Measurements from ENCODE around the gene ECM2. TPM values are rescaled to one million over a fixed set of nuclear protein-coding genes. Genes with fewer than 3 reads are reported as not detected.

ECM2 gene
- total and polyA plus RNA-seq, 2 of the 13 experiments (the other 11 are each of a cell fraction or from before 2014, with no cell fraction given), result 0.37 TPM; not detected in 1

- Histone ChIP-seq H3K4me1 (ENCODE audit: insufficient read depth, low read length) (no peaks in the 10 kb centered on the region), H3K9ac (ENCODE audit: insufficient read depth, low read depth, low read length) (no peak overlapping the region), H3K27me3 (ENCODE audit: control insufficient read depth in 1 of 2, insufficient read depth in 2 of 2, low read length in 2 of 2) (no peaks in the 10 kb centered on the region), H3K36me3 (replicated peaks in 1 of 2; ENCODE audit: control insufficient read depth in 1 of 2, insufficient read depth in 2 of 2, low read length in 2 of 2) (no peaks in the 10 kb centered on the region), H3K4me3 (replicated peaks in 1 of 3; ENCODE audit: insufficient read depth in 1 of 3, low read depth in 2 of 3, low read length in 3 of 3) (no peak overlapping the region), H3K79me2 (ENCODE audit: insufficient read depth, low read length) (no peaks in the 10 kb centered on the region), H4K20me1 (ENCODE audit: insufficient read depth, low read length) (no peaks in the 10 kb centered on the region), H3K4me2 (ENCODE audit: low read depth, low read length) (no peak overlapping the region), H3K27ac (ENCODE audit: extremely low read length, insufficient read depth, low read length) (no peak overlapping the region), H2AFZ (ENCODE audit: low read length) (no peak overlapping the region), H3K9me3 (ENCODE audit: low read length) (no peaks in the 10 kb centered on the region)
- TF ChIP-seq ZNF616 (CRISPR knock-in tag; IDR thresholded peaks at IDR 0.05; ENCODE audit: low read depth) (no peak), DR1 (CRISPR knock-in tag; IDR thresholded peaks at IDR 0.05) (no peak), IRF2 (CRISPR knock-in tag; IDR thresholded peaks at IDR 0.05) (no peak), TAF1 (CRISPR knock-in tag; IDR thresholded peaks at IDR 0.05) (no peak), TRIM24 (CRISPR knock-in tag; IDR thresholded peaks at IDR 0.05) (no peak), MED8 (CRISPR knock-in tag; IDR thresholded peaks at IDR 0.05; ENCODE audit: insufficient replicate concordance) (no peak), ZBTB42 (CRISPR knock-in tag; IDR thresholded peaks at IDR 0.05) (no peak), ZNF660 (CRISPR knock-in tag; IDR thresholded peaks at IDR 0.05; ENCODE audit: borderline replicate concordance, low read depth) (no peak)
- intact Hi-C loops (cut with micrococcal nuclease; ENCODE audit: unreplicated experiment), result no loop called here
- DNase-seq (ENCODE audit: low spot score) (no peak), ATAC-seq (no peak), FAIRE-seq (no peak)
- ChIA-PET POLR2A (no interaction called here), CTCF (ENCODE audit: low intra/inter-chr PET ratio, low total read pairs) (no interaction called here)
- BruUV-seq (replicated peaks), result no TSS peak
- 92% methylated on average over 4 of the region's 4 CpGs for WGBS (ENCODE audit: low lambda C conversion rate)
- in situ Hi-C loops (cut with HindIII; ENCODE audit: extremely low pct_ligation_motif_present, low pct_unique_long_range_greater_than_20kb), result no loop called here
These were observed 46.9 kb downstream of the ECM2 start for GRCh38 chr9:92488681-92489550.

GRCh38 chr9:92486371-92486770, 49.4 kb downstream of the ECM2 start:
- Histone ChIP-seq H3K9ac (ENCODE audit: insufficient read depth, low read depth, low read length) (no peak overlapping the region), H3K9me3 (ENCODE audit: low read length) (no peaks in the 10 kb centered on the region), H4K20me1 (ENCODE audit: insufficient read depth, low read length) (no peaks in the 10 kb centered on the region), H3K4me3 (replicated peaks in 1 of 3; ENCODE audit: insufficient read depth in 1 of 3, low read depth in 2 of 3, low read length in 3 of 3) (no peak overlapping the region), H3K27me3 (ENCODE audit: control insufficient read depth in 1 of 2, insufficient read depth in 2 of 2, low read length in 2 of 2) (no peaks in the 10 kb centered on the region), H3K79me2 (ENCODE audit: insufficient read depth, low read length) (no peaks in the 10 kb centered on the region), H3K36me3 (replicated peaks in 1 of 2; ENCODE audit: control insufficient read depth in 1 of 2, insufficient read depth in 2 of 2, low read length in 2 of 2) (no peaks in the 10 kb centered on the region), H2AFZ (ENCODE audit: low read length) (no peak overlapping the region), H3K27ac (ENCODE audit: extremely low read length, insufficient read depth, low read length) (no peak overlapping the region), H3K4me2 (ENCODE audit: low read depth, low read length) (no peak overlapping the region), H3K4me1 (ENCODE audit: insufficient read depth, low read length) (no peaks in the 10 kb centered on the region)
- BruUV-seq (replicated peaks), result no TSS peak
- 92% methylated on average over 3 of the region's 3 CpGs for WGBS (ENCODE audit: low lambda C conversion rate)
- ChIA-PET CTCF (ENCODE audit: low intra/inter-chr PET ratio, low total read pairs) (no interaction called here), POLR2A (no interaction called here)
- no peak for FAIRE-seq
- in situ Hi-C loops (cut with HindIII; ENCODE audit: extremely low pct_ligation_motif_present, low pct_unique_long_range_greater_than_20kb), result no loop called here
- no peak for TF ChIP-seq HNRNPLL (IDR thresholded peaks at IDR 0.05; ENCODE audit: low read depth, low read length, poor library complexity, severe bottlenecking)
- DNase-seq (ENCODE audit: low spot score), result no peak
- intact Hi-C loops (cut with micrococcal nuclease; ENCODE audit: unreplicated experiment), result no loop called here
- no peak for ATAC-seq

All from HepG2 (cell line).